ENCODE measurements around the gene ARF1.

GRCh38 chr1:228101614-228101993 is 19.1 kb downstream of the ARF1 start:
- TF ChIP-seq POLR2AphosphoS5 (IDR thresholded peaks at IDR 0.05; ENCODE audit: borderline replicate concordance, low read depth, low read length) (no peak), EZH2 (IDR thresholded peaks at IDR 0.05) (no peak), FOXP2 (optimal IDR thresholded peaks at IDR 0.05; ENCODE audit: control extremely low read depth, extremely low read length, insufficient read depth) (no peak)
